Panc1 (cell line): ENCODE measurements around the gene TEX261.

Source experiments
- CTCF ChIP-seq: fragments of 450-650 bp; IDR thresholded peaks from 2 replicates; pipeline ENCODE4 v1.5.1; 2017; ENCODE audit warnings: mild to moderate bottlenecking
- POLR2AphosphoS5 ChIP-seq: IDR thresholded peaks from 2 replicates; pipeline ENCODE4 v1.6.1; 2012; ENCODE audit warnings: mild to moderate bottlenecking, low read depth, low read length, moderate library complexity
- REST ChIP-seq, 2 experiments: IDR thresholded peaks; 2 replicates each; pipeline ENCODE4 v1.6.1; 2011 to 2012; ENCODE audit warnings: low read depth in 2 of 2, control low read depth in 1 of 2, low read length in 1 of 2, mild to moderate bottlenecking in 1 of 2, moderate library complexity in 1 of 2; ENCODE audit not compliant: insufficient read depth in 1 of 2

- TF ChIP-seq CTCF (no peak), POLR2AphosphoS5 (no peak), REST (IDR thresholded peaks at IDR 0.05; ENCODE audit: insufficient read depth in 1 of 2, low read depth in 2 of 2, low read length in 1 of 2) (no peak)
Measured at GRCh38 chr2:70958759-70959158, 35.9 kb downstream of the TEX261 start.
